GM19468 (cell line): Measurements from ENCODE around the gene CLTCL1.

Experiments
- ATAC-seq: cut with Tn5 transposase; IDR thresholded peaks from one replicate; pipeline ENCODE4 v1.9.1; 2021; ENCODE audit warnings: mild to moderate bottlenecking, moderate library complexity, moderate number of reproducible peaks; ENCODE audit not compliant: unreplicated experiment; ENCODE audit errors: extremely low read depth

Gene CLTCL1

GRCh38 chr22:19138217-19139000 lies 153.1 kb downstream of the CLTCL1 start:
- no peak for ATAC-seq

- no peak for ATAC-seq
These were observed 153.9 kb downstream of the CLTCL1 start for GRCh38 chr22:19137384-19138216.

- no peak for ATAC-seq
These were observed 154.6 kb downstream of the CLTCL1 start for GRCh38 chr22:19136915-19137314.

- no peak for ATAC-seq
These were observed 156.6 kb downstream of the CLTCL1 start for GRCh38 chr22:19134874-19135273.

GRCh38 chr22:19134176-19134831 lies 157.2 kb downstream of the CLTCL1 start:
- ATAC-seq: no peak

- no peak for ATAC-seq
These were observed 158.0 kb downstream of the CLTCL1 start for GRCh38 chr22:19133561-19133960.

GRCh38 chr22:19132693-19133400 lies 158.7 kb downstream of the CLTCL1 start:
- ATAC-seq: no peak

GRCh38 chr22:19132153-19132552 lies 159.4 kb downstream of the CLTCL1 start:
- no peak for ATAC-seq

- ATAC-seq: no peak
These were observed 159.9 kb downstream of the CLTCL1 start for GRCh38 chr22:19131685-19132015.

GRCh38 chr22:19130959-19131684 lies 160.4 kb downstream of the CLTCL1 start, which contains the start of gene TSSK2:
Gene TSSK2, plus strand, starts transcription at chr22:19131308. Its CDS starts 92 bp downstream, at chr22:19131400.
- no peak for ATAC-seq

GRCh38 chr22:19129871-19130270 lies 161.6 kb downstream of the CLTCL1 start:
- no peak for ATAC-seq
